GM12878 (cell line): ENCODE data around the gene ORAI3.

Experiments used
- TAF1 ChIP-seq: IDR thresholded peaks from 2 replicates; pipeline ENCODE4 v1.6.1; 2011; ENCODE audit warnings: mild to moderate bottlenecking, low read depth, low read length, borderline replicate concordance
- TCF7 ChIP-seq: IDR thresholded peaks from 2 replicates; pipeline ENCODE4 v1.6.1; 2014; ENCODE audit warnings: antibody characterized with exemption, borderline replicate concordance

GRCh38 chr16:30949650-30950515 is 1.0 kb downstream of the ORAI3 start:
- 0 out of 2 replicates have a peak, but pooled peaks have one; percentile 11 for TF ChIP-seq TAF1
- TF ChIP-seq TCF7 = no peak
